ENCODE measurements around the gene VASH1. TPM values are rescaled to one million over a fixed set of nuclear protein-coding genes. Genes with fewer than 3 reads are reported as not detected.

Gene VASH1
- total RNA-seq, 6 experiments from 2014 or later: 2.0 to 12.3 (median 4.6) TPM

GRCh38 chr14:76759589-76759988 is 1.7 kb upstream of the VASH1 start:
- H3K9me3 ChIP-seq: no peaks in the 10 kb centered on the region
- intact Hi-C loops (cut with DNase I): no loop called here
- H3K27me3 ChIP-seq: no peaks in the 10 kb centered on the region
- H3K4me1 ChIP-seq: peaks cover 0 to 7% (median 0%) of the 10 kb centered on the region in 4 donors
- H3K27ac ChIP-seq: no peak overlapping the region
- no peak overlapping the region for H3K4me3 ChIP-seq
- H3K36me3 ChIP-seq: no peaks in the 10 kb centered on the region
- 67% methylated on average over 3 of the region's 4 CpGs for WGBS (ENCODE audit: insufficient coverage, low coverage, low lambda C conversion rate, missing lambda C conversion rate)
- ATAC-seq (no peak), DNase-seq (no peak)
- TF ChIP-seq POLR2A (IDR thresholded peaks at IDR 0.05): no peak
- no peak for TF ChIP-seq CTCF (IDR thresholded peaks at IDR 0.05)

- peaks cover 0 to 7% (median 0%) of the 10 kb centered on the region in 4 donors for H3K4me1 ChIP-seq
- DNase-seq: no peak
- no peaks in the 10 kb centered on the region for H3K27me3 ChIP-seq
- TF ChIP-seq POLR2A (IDR thresholded peaks at IDR 0.05) (no peak), CTCF (IDR thresholded peaks at IDR 0.05) (no peak)
- intact Hi-C loops (cut with DNase I): no loop called here
- H3K27ac ChIP-seq: peak overlapping the region in 2 of 3 donors; percentile 33 to 50
- H3K36me3 ChIP-seq: no peaks in the 10 kb centered on the region
- H3K9me3 ChIP-seq: no peaks in the 10 kb centered on the region
- H3K4me3 ChIP-seq: peak overlapping the region; percentile 54 to 65 (median 63)
- ATAC-seq: no peak
- 39% methylated on average over 17 of the region's 26 CpGs for WGBS (ENCODE audit: insufficient coverage, low coverage, low lambda C conversion rate, missing lambda C conversion rate)
These were observed 735 bp upstream of the VASH1 start for GRCh38 chr14:76760331-76761135.

GRCh38 chr14:76761960-76762410 is 717 bp downstream of the VASH1 start:
- ATAC-seq (peak in 1 of 4 donors; percentile 4), DNase-seq (no peak)
- no peaks in the 10 kb centered on the region for H3K27me3 ChIP-seq
- H3K4me3 ChIP-seq: peak overlapping the region; percentile 54 to 65 (median 63)
- TF ChIP-seq CTCF (IDR thresholded peaks at IDR 0.05) (no peak), POLR2A (IDR thresholded peaks at IDR 0.05) (no peak)
- H3K36me3 ChIP-seq: no peaks in the 10 kb centered on the region
- H3K9me3 ChIP-seq: no peaks in the 10 kb centered on the region
- H3K4me1 ChIP-seq: peaks cover 0 to 7% (median 0%) of the 10 kb centered on the region in 4 donors
- peak overlapping the region; percentile 33 to 60 (median 50) for H3K27ac ChIP-seq
- no CpG with 5 or more reads among the region's 54 CpGs for WGBS (ENCODE audit: insufficient coverage, low coverage, low lambda C conversion rate, missing lambda C conversion rate)
- intact Hi-C loops (cut with DNase I): no loop called here

- intact Hi-C loops (cut with DNase I): no loop called here
- no peak for DNase-seq
These were observed 1.3 kb downstream of the VASH1 start for GRCh38 chr14:76762411-76763095.

More at GRCh38 chr14:76762411-76763095, 1.3 kb downstream of the VASH1 start:
- peak overlapping the region; percentile 54 to 65 (median 63) for H3K4me3 ChIP-seq
- no peaks in the 10 kb centered on the region for H3K36me3 ChIP-seq
- H3K4me1 ChIP-seq: peaks cover 0 to 7% (median 0%) of the 10 kb centered on the region in 4 donors
- no peaks in the 10 kb centered on the region for H3K27me3 ChIP-seq
- peak in 1 of 4 donors; percentile 6 for ATAC-seq
- peak overlapping the region; percentile 8 to 51 (median 33) for H3K27ac ChIP-seq
- 6% methylated on average over 11 of the region's 28 CpGs for WGBS (ENCODE audit: insufficient coverage, low coverage, low lambda C conversion rate, missing lambda C conversion rate)
- TF ChIP-seq POLR2A (IDR thresholded peaks at IDR 0.05): no peak
- TF ChIP-seq CTCF (IDR thresholded peaks at IDR 0.05): no peak
- H3K9me3 ChIP-seq: no peaks in the 10 kb centered on the region
